Testis (tissue), 2 donors: Measurements from ENCODE around the gene DYNLT3.

Experiments
- CTCF ChIP-seq, 3 experiments: fragments of 450-650 bp in 2 of 3; fragments of 200-600 bp in 1 of 3; sonication (generic) in 1 of 3; IDR thresholded peaks; one replicate each; pipeline ENCODE4 v1.5.1; 2016 to 2019; ENCODE audit warnings: antibody characterized with exemption in 3 of 3, mild to moderate bottlenecking in 2 of 3, moderate library complexity in 1 of 3
- POLR2A ChIP-seq: fragments of 450-650 bp; IDR thresholded peaks from one replicate; pipeline ENCODE4 v1.6.1; 2017; ENCODE audit warnings: antibody characterized with exemption, mild to moderate bottlenecking, moderate library complexity

- TF ChIP-seq CTCF (IDR thresholded peaks at IDR 0.05) (no peak), POLR2A (no peak)
These were observed 40.0 kb upstream of the DYNLT3 start for GRCh38 chrX:37887347-37887746.
